Measurements from ENCODE around the gene TIPIN. TPM values are rescaled to one million over a fixed set of nuclear protein-coding genes. Genes with fewer than 3 reads are reported as not detected.

The TIPIN gene
- total RNA-seq, 2 experiments from 2014 or later: 3.7 to 3.9 TPM

DNA sequence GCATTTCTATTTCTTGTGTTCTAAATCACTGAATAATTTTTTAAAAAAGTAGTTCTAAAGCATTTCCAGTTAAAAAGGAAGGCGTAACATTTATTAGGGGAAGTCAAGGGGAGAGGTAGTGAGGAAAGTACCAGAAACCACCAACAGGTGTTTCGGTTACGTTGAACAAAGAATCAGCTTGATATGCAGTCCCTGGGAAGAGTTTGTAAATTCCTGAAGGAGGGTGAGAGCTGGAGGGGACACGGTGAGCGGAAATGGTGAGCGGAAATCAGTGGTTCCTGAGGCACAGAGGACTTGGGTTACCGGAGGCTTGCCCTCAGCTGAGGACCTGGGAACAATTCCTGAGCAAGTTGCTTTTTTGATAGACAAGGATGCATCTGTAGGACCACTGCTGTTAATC is 48.0 kb upstream of the TIPIN start:
- intact Hi-C loops (cut with DNase I, micrococcal nuclease): loop anchor here in 1 of 2 experiments (5.0 kb wide), 1 partner anchor 47 kb away; the partner anchor contains the start of gene TIPIN
- Mint-ChIP-seq H3K27ac (peak overlapping the region; percentile 70), H3K4me3 (peak overlapping the region; percentile 85), H3K36me3 (ENCODE audit: low read depth) (peaks cover 8% of the 10 kb centered on the region), H3K4me1 (ENCODE audit: low read depth) (peaks cover 92% of the 10 kb centered on the region), H3K9me3 (no peaks in the 10 kb centered on the region), H3K27me3 (no peaks in the 10 kb centered on the region)
- Histone ChIP-seq H3K36me3 (ENCODE audit: insufficient read depth, low read length) (peaks cover under 1% of the 10 kb centered on the region), H3K27ac (ENCODE audit: low read depth in 1 of 2, low read length in 2 of 2) (no peak overlapping the region), H3K9me3 (ENCODE audit: control insufficient read depth in 1 of 2, insufficient read depth in 1 of 2, low read length in 2 of 2) (no peaks in the 10 kb centered on the region), H3K4me1 (ENCODE audit: insufficient read depth, low read length) (peaks cover 62% of the 10 kb centered on the region), H3K4me3 (ENCODE audit: low read length) (no peak overlapping the region), H3K27me3 (ENCODE audit: control insufficient read depth in 1 of 2, insufficient read depth in 2 of 2, low read length in 2 of 2) (no peaks in the 10 kb centered on the region)
- TF ChIP-seq, protein P1, sequence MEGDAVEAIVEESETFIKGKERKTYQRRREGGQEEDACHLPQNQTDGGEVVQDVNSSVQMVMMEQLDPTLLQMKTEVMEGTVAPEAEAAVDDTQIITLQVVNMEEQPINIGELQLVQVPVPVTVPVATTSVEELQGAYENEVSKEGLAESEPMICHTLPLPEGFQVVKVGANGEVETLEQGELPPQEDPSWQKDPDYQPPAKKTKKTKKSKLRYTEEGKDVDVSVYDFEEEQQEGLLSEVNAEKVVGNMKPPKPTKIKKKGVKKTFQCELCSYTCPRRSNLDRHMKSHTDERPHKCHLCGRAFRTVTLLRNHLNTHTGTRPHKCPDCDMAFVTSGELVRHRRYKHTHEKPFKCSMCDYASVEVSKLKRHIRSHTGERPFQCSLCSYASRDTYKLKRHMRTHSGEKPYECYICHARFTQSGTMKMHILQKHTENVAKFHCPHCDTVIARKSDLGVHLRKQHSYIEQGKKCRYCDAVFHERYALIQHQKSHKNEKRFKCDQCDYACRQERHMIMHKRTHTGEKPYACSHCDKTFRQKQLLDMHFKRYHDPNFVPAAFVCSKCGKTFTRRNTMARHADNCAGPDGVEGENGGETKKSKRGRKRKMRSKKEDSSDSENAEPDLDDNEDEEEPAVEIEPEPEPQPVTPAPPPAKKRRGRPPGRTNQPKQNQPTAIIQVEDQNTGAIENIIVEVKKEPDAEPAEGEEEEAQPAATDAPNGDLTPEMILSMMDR (IDR thresholded peaks at IDR 0.05): peak; percentile 13
- DNase-seq (no peak), ATAC-seq (ENCODE audit: poor library complexity) (no peak)
- ChIA-PET CTCF (interaction anchor here (0.8 to 5.8 kb wide), 6 partner anchors 8 to 93 kb away, joined by 3 to 34 read pairs (median 4); partner anchors contain the start of genes MAP2K1 and SNAPC5), POLR2A (interaction anchor here (0.6 to 1.7 kb wide), 8 partner anchors 11 to 1752 kb away, joined by 3 to 5 read pairs (median 4); partner anchors contain the start of genes RPL4 and ZWILCH)

DNA sequence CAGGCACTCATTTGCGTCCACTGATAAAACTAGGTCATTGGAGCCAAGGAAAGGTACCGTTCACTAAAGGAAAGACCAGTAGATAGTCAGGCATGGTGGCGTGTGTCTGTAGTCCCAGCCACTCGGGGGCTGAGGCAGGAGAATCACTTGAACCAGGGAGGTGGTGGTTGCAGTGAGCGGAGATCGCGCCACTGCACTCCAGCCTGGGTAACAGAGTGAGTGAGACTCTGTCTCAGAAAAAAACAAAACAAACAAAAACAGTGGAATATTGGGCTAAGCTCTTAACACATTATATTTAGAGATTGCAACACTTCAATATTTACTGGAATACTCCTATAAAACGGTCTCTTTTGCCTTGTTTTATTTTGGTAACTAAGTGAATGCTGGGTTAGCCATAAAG is 47.6 kb upstream of the TIPIN start:
- intact Hi-C loops (cut with DNase I, micrococcal nuclease): loop anchor here in 1 of 2 experiments (5.0 kb wide), 1 partner anchor 47 kb away; the partner anchor contains the start of gene TIPIN
- Histone ChIP-seq H3K27me3 (ENCODE audit: control insufficient read depth in 1 of 2, insufficient read depth in 2 of 2, low read length in 2 of 2) (no peaks in the 10 kb centered on the region), H3K4me1 (ENCODE audit: insufficient read depth, low read length) (peaks cover 62% of the 10 kb centered on the region), H3K36me3 (ENCODE audit: insufficient read depth, low read length) (peaks cover 3% of the 10 kb centered on the region), H3K4me3 (ENCODE audit: low read length) (no peak overlapping the region), H3K27ac (ENCODE audit: low read depth in 1 of 2, low read length in 2 of 2) (no peak overlapping the region), H3K9me3 (ENCODE audit: control insufficient read depth in 1 of 2, insufficient read depth in 1 of 2, low read length in 2 of 2) (no peaks in the 10 kb centered on the region)
- DNase-seq (no peak), ATAC-seq (ENCODE audit: poor library complexity) (no peak)
- TF ChIP-seq, protein P1 (IDR thresholded peaks at IDR 0.05): no peak
- ChIA-PET CTCF (interaction anchor here (0.8 to 5.8 kb wide), 6 partner anchors 9 to 94 kb away, joined by 3 to 34 read pairs (median 6); partner anchors contain the start of genes MAP2K1 and SNAPC5), POLR2A (interaction anchor here (0.6 to 1.9 kb wide), 7 partner anchors 8 to 1752 kb away, joined by 3 to 11 read pairs (median 3); partner anchors contain the start of genes RPL4 and ZWILCH)
- Mint-ChIP-seq H3K4me3 (peak overlapping the region; percentile 85), H3K27me3 (no peaks in the 10 kb centered on the region), H3K36me3 (ENCODE audit: low read depth) (peaks cover 11% of the 10 kb centered on the region), H3K9me3 (no peaks in the 10 kb centered on the region), H3K4me1 (ENCODE audit: low read depth) (peaks cover 92% of the 10 kb centered on the region), H3K27ac (peak overlapping the region; percentile 70)

DNA sequence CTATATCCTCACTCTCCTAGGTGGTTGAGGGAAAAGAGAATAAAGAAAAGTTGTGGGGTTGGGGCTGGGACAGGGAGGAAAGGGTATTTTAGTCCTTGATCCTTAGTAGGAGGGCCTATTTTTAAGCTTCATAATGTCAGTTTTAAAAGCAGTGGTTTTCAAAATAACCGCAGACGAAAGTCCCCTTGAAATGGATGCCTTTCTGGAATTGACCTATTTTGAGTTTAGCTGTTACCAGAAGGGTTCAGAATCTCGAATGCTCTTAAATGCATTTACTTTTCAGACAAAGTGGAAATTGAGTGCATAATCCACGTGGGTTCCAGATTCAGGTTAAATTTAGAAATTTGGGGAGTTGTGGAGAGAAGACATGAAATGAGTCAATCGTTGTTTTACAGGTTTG is 46.8 kb upstream of the TIPIN start:
- CTCF ChIA-PET: interaction anchor here (1.0 to 5.8 kb wide), 5 partner anchors 10 to 95 kb away, joined by 3 to 34 read pairs (median 7); partner anchors contain the start of genes MAP2K1 and SNAPC5
- Mint-ChIP-seq H3K4me3 (no peak overlapping the region), H3K36me3 (ENCODE audit: low read depth) (peaks cover 13% of the 10 kb centered on the region), H3K9me3 (no peaks in the 10 kb centered on the region), H3K4me1 (ENCODE audit: low read depth) (peaks cover 85% of the 10 kb centered on the region), H3K27ac (peak overlapping the region; percentile 79), H3K27me3 (no peaks in the 10 kb centered on the region)
- no peaks in the 10 kb centered on the region for H3K27me3 ChIP-seq (ENCODE audit: control insufficient read depth in 1 of 2, insufficient read depth in 2 of 2, low read length in 2 of 2)
- POLR2A ChIA-PET: interaction anchor here (0.6 to 1.9 kb wide), 6 partner anchors 9 to 101 kb away, joined by 3 to 11 read pairs (median 4); partner anchors contain the start of genes MAP2K1, RPL4 and ZWILCH
- ATAC-seq (ENCODE audit: poor library complexity) (no peak), DNase-seq (no peak)
- H3K27ac ChIP-seq (ENCODE audit: low read depth in 1 of 2, low read length in 2 of 2): no peak overlapping the region
- H3K36me3 ChIP-seq (ENCODE audit: insufficient read depth, low read length): peaks cover 7% of the 10 kb centered on the region
- no peak overlapping the region for H3K4me3 ChIP-seq (ENCODE audit: low read length)
- peaks cover 55% of the 10 kb centered on the region for H3K4me1 ChIP-seq (ENCODE audit: insufficient read depth, low read length)
- intact Hi-C loops (cut with DNase I, micrococcal nuclease): loop anchor here in 1 of 2 experiments (2.0 to 5.0 kb wide), 2 partner anchors 17 to 46 kb away; partner anchors contain the start of genes MAP2K1 and TIPIN
- TF ChIP-seq, protein P1 (IDR thresholded peaks at IDR 0.05): no peak
- no peaks in the 10 kb centered on the region for H3K9me3 ChIP-seq (ENCODE audit: control insufficient read depth in 1 of 2, insufficient read depth in 1 of 2, low read length in 2 of 2)

Measured in CD4-positive, alpha-beta T cell (primary cell).